Omental fat pad (tissue), 4 donors: ENCODE data around the gene RASSF6. TPM values are rescaled to one million over a fixed set of nuclear protein-coding genes. Genes with fewer than 3 reads are reported as not detected.
"Not testable (repeated sequence)": the region's sequence is repeated elsewhere in the genome, so short reads cannot be mapped to it uniquely, and the experiment has no call there.

ENCODE experiments used
- ATAC-seq: fragments of 150-250 bp; one replicate; pipeline ENCODE4 v1.9.1; 2016; ENCODE audit warnings: mild to moderate bottlenecking, moderate library complexity; ENCODE audit not compliant: low FRiP score
- DNase-seq: peaks from one replicate; pipeline ENCODE4 v3.0.0-alpha.2; 2019; ENCODE audit warnings: low spot score
- CTCF ChIP-seq, 3 donors: fragments of 450-650 bp; IDR thresholded peaks; one replicate each; pipeline ENCODE4 v1.5.1; 2016 to 2017; ENCODE audit warnings: antibody characterized with exemption in 3 of 3, mild to moderate bottlenecking in 3 of 3, moderate library complexity in 2 of 3
- total RNA-seq, 4 donors: library from RNA; depleted of rRNA; stranded (reverse); fragments of >200 nt; gene quantifications; one replicate each; pipeline ENCODE4 v1.1.0, GENCODE V29; 2016

Gene RASSF6
- total RNA-seq, 4 donors from 2014 or later: 0.31 to 0.46 TPM; not detected in 2

- ATAC-seq (peak; percentile 28), DNase-seq (no peak)
- no peak for TF ChIP-seq CTCF (IDR thresholded peaks at IDR 0.05)
Measured at GRCh38 chr4:73661646-73662119, 41.4 kb upstream of the RASSF6 start.

GRCh38 chr4:73660808-73661207 is 40.6 kb upstream of the RASSF6 start:
- no peak for ATAC-seq
- DNase-seq: no peak
- no peak for TF ChIP-seq CTCF (IDR thresholded peaks at IDR 0.05)

GRCh38 chr4:73653695-73654106 is 33.5 kb upstream of the RASSF6 start:
- DNase-seq: no peak
- no peak for TF ChIP-seq CTCF (IDR thresholded peaks at IDR 0.05)
- ATAC-seq: peak; percentile 68

GRCh38 chr4:73650250-73650649 is 30.0 kb upstream of the RASSF6 start:
- TF ChIP-seq CTCF (IDR thresholded peaks at IDR 0.05): no peak
- no peak for DNase-seq
- ATAC-seq: no peak

GRCh38 chr4:73648478-73648877 is 28.2 kb upstream of the RASSF6 start:
- no peak for TF ChIP-seq CTCF (IDR thresholded peaks at IDR 0.05)
- no peak for ATAC-seq
- no peak for DNase-seq

- DNase-seq (no peak), ATAC-seq (no peak)
- TF ChIP-seq CTCF (IDR thresholded peaks at IDR 0.05): no peak
Measured at GRCh38 chr4:73646117-73646516, 25.9 kb upstream of the RASSF6 start.

GRCh38 chr4:73631565-73632226 is 11.5 kb upstream of the RASSF6 start:
- DNase-seq (no peak), ATAC-seq (no peak)
- TF ChIP-seq CTCF (IDR thresholded peaks at IDR 0.05): no peak

GRCh38 chr4:73628834-73629233 is 8.6 kb upstream of the RASSF6 start:
- not testable (repeated sequence) for DNase-seq, ATAC-seq
